ENCODE data around the gene MTG2. TPM values are rescaled to one million over a fixed set of nuclear protein-coding genes. Genes with fewer than 3 reads are reported as not detected.

The MTG2 gene
- total and polyA plus RNA-seq, 2 of the 13 experiments (the other 11 are each of a cell fraction or from before 2014, with no cell fraction given): 20.4 to 37.8 TPM

DNA sequence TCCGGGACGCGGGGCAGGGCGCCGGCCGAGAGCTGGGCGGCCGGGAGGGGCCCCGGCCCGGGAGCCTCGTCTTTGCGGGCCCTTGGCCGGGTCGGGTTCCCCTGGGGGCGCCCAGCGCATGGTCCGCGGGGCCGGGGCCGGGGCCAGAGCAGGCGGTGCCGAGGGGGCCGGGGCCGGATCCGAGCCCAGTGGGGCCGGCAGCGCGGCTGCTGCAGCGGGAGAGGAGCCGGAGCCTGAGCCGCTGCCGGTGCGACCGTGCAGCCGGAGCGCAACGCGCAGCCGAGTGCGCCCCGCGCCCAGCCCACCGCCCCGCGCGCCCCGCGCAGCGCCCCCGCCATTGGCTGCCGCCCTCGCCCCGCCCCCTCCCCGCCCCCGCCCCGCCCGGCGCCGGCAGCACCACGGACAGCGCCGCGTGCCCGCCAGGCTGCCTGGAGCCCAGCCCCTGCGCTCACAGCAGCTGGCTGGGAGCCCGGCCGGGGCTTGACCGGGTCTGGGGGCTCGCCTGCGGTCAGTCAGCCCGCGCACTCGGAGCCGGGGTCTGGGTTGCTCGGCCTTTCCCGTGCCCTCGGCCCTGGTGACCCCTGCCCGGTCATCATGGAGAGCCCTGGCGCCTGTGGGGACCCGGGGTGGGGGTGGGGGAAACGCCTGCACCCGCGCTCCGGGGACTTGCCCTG, 37.3 kb downstream of the MTG2 start, which contains the start of gene HRH3 (continued):
- no peak for TF ChIP-seq ZNF350 (CRISPR knock-in tag; IDR thresholded peaks at IDR 0.05; ENCODE audit: borderline replicate concordance, low read depth)
- TF ChIP-seq HMG20A (CRISPR knock-in tag; IDR thresholded peaks at IDR 0.05; ENCODE audit: borderline replicate concordance): no peak
- no peak for TF ChIP-seq RFXAP (CRISPR knock-in tag; IDR thresholded peaks at IDR 0.05; ENCODE audit: borderline replicate concordance)
- TF ChIP-seq ZNF343 (CRISPR knock-in tag; IDR thresholded peaks at IDR 0.05): 0 out of 2 replicates have a peak, but pooled peaks have one; percentile 56
- TF ChIP-seq KAT7 (CRISPR knock-in tag; IDR thresholded peaks at IDR 0.05; ENCODE audit: borderline replicate concordance): no peak
- TF ChIP-seq RBM39 (IDR thresholded peaks at IDR 0.05; ENCODE audit: low read depth, low read length, poor library complexity, severe bottlenecking): no peak
- TF ChIP-seq ZNF773 (CRISPR knock-in tag; IDR thresholded peaks at IDR 0.05; ENCODE audit: borderline replicate concordance): peak; percentile 71; the same call in 1 of the 2 replicates
- TF ChIP-seq YEATS2 (CRISPR knock-in tag; IDR thresholded peaks at IDR 0.05; ENCODE audit: borderline replicate concordance): no peak
- TF ChIP-seq HDAC1 (CRISPR knock-in tag; IDR thresholded peaks at IDR 0.05): peak; percentile 70
- TF ChIP-seq, protein P1, sequence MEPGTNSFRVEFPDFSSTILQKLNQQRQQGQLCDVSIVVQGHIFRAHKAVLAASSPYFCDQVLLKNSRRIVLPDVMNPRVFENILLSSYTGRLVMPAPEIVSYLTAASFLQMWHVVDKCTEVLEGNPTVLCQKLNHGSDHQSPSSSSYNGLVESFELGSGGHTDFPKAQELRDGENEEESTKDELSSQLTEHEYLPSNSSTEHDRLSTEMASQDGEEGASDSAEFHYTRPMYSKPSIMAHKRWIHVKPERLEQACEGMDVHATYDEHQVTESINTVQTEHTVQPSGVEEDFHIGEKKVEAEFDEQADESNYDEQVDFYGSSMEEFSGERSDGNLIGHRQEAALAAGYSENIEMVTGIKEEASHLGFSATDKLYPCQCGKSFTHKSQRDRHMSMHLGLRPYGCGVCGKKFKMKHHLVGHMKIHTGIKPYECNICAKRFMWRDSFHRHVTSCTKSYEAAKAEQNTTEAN (CRISPR knock-in tag; conservative IDR thresholded peaks at IDR 0.05): peak; percentile 73; the same call in 1 of the 2 replicates
- TF ChIP-seq ZNF124 (CRISPR knock-in tag; IDR thresholded peaks at IDR 0.05): 0 out of 2 replicates have a peak, but pooled peaks have one; percentile 50
- TF ChIP-seq ZNF451 (CRISPR knock-in tag; IDR thresholded peaks at IDR 0.05): no peak; the same call in 1 of the 2 replicates
- TF ChIP-seq ZFP36L1 (CRISPR knock-in tag; IDR thresholded peaks at IDR 0.05): no peak
- TF ChIP-seq ZNF136 (CRISPR knock-in tag; IDR thresholded peaks at IDR 0.05; ENCODE audit: low read depth): no peak
- TF ChIP-seq, protein P2, sequence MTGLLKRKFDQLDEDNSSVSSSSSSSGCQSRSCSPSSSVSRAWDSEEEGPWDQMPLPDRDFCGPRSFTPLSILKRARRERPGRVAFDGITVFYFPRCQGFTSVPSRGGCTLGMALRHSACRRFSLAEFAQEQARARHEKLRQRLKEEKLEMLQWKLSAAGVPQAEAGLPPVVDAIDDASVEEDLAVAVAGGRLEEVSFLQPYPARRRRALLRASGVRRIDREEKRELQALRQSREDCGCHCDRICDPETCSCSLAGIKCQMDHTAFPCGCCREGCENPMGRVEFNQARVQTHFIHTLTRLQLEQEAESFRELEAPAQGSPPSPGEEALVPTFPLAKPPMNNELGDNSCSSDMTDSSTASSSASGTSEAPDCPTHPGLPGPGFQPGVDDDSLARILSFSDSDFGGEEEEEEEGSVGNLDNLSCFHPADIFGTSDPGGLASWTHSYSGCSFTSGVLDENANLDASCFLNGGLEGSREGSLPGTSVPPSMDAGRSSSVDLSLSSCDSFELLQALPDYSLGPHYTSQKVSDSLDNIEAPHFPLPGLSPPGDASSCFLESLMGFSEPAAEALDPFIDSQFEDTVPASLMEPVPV (CRISPR knock-in tag; IDR thresholded peaks at IDR 0.05): no peak
- no peak for TF ChIP-seq ZNF775 (CRISPR knock-in tag; IDR thresholded peaks at IDR 0.05; ENCODE audit: borderline replicate concordance)
- peak; percentile 89 for TF ChIP-seq ZNF441 (CRISPR knock-in tag; IDR thresholded peaks at IDR 0.05; ENCODE audit: borderline replicate concordance)
- TF ChIP-seq PRMT3 (CRISPR knock-in tag; IDR thresholded peaks at IDR 0.05; ENCODE audit: borderline replicate concordance, low read depth): peak; percentile 35; the same call in 1 of the 2 replicates
- TF ChIP-seq, protein P3, sequence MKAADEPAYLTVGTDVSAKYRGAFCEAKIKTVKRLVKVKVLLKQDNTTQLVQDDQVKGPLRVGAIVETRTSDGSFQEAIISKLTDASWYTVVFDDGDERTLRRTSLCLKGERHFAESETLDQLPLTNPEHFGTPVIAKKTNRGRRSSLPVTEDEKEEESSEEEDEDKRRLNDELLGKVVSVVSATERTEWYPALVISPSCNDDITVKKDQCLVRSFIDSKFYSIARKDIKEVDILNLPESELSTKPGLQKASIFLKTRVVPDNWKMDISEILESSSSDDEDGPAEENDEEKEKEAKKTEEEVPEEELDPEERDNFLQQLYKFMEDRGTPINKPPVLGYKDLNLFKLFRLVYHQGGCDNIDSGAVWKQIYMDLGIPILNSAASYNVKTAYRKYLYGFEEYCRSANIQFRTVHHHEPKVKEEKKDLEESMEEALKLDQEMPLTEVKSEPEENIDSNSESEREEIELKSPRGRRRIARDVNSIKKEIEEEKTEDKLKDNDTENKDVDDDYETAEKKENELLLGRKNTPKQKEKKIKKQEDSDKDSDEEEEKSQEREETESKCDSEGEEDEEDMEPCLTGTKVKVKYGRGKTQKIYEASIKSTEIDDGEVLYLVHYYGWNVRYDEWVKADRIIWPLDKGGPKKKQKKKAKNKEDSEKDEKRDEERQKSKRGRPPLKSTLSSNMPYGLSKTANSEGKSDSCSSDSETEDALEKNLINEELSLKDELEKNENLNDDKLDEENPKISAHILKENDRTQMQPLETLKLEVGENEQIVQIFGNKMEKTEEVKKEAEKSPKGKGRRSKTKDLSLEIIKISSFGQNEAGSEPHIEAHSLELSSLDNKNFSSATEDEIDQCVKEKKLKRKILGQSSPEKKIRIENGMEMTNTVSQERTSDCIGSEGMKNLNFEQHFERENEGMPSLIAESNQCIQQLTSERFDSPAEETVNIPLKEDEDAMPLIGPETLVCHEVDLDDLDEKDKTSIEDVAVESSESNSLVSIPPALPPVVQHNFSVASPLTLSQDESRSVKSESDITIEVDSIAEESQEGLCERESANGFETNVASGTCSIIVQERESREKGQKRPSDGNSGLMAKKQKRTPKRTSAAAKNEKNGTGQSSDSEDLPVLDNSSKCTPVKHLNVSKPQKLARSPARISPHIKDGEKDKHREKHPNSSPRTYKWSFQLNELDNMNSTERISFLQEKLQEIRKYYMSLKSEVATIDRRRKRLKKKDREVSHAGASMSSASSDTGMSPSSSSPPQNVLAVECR (CRISPR knock-in tag; IDR thresholded peaks at IDR 0.05; ENCODE audit: borderline replicate concordance): peak; percentile 74; the same call in 1 of the 2 replicates
- no peak for TF ChIP-seq ZNF652 (CRISPR knock-in tag; IDR thresholded peaks at IDR 0.05; ENCODE audit: borderline replicate concordance, low read depth)
- no peak for TF ChIP-seq KLF13 (CRISPR knock-in tag; IDR thresholded peaks at IDR 0.05)
- TF ChIP-seq ZNF333 (CRISPR knock-in tag; IDR thresholded peaks at IDR 0.05; ENCODE audit: borderline replicate concordance): peak; percentile 41; the same call in 1 of the 2 replicates
- no peak for TF ChIP-seq TEAD2 (CRISPR knock-in tag; IDR thresholded peaks at IDR 0.05)

Measured in HepG2 (cell line).